Adrenal gland (tissue), 12 donors: ENCODE data around the gene INTS15. TPM values are rescaled to one million over a fixed set of nuclear protein-coding genes. Genes with fewer than 3 reads are reported as not detected.

Experiments used
- DNase-seq, 7 donors: peaks; one replicate each; pipeline ENCODE4 v3.0.0-alpha.2; 2019 to 2020
- H3K27ac ChIP-seq, 5 donors: fragments of 200-600 bp; sonication (generic) in 4 of 5; 1 replicate in 3 of 5; 2 replicates in 2 of 5; pipeline versions ENCODE4 v1.5.1 to v1.8.0; 2016 to 2020; ENCODE audit warnings: mild to moderate bottlenecking in 1 of 5
- H3K27me3 ChIP-seq: fragments of 200-600 bp; 2 replicates; pipeline ENCODE4 v1.8.0; 2021
- H3K36me3 ChIP-seq, 2 donors: fragments of 200-600 bp; replicated peaks in 1 of 2; 1 replicate in 1 of 2; 2 replicates in 1 of 2; pipeline versions ENCODE4 v1.5.1 to v1.8.0; 2018 to 2022
- H3K4me1 ChIP-seq, 2 donors: fragments of 200-600 bp; replicated peaks in 1 of 2; 1 replicate in 1 of 2; 2 replicates in 1 of 2; pipeline versions ENCODE4 v1.5.1 to v1.8.0; 2018 to 2021
- H3K4me3 ChIP-seq, 4 donors: fragments of 200-600 bp; sonication (generic) in 3 of 4; one replicate each; pipeline ENCODE4 v1.5.1; 2016 to 2018
- H3K9me3 ChIP-seq, 3 donors: fragments of 200-600 bp; sonication (generic) in 1 of 3; replicated peaks in 1 of 3; 1 replicate in 2 of 3; 2 replicates in 1 of 3; pipeline versions ENCODE4 v1.5.1 to v1.8.0; 2016 to 2021
- POLR2A ChIP-seq, 2 donors: fragments of 450-650 bp; IDR thresholded peaks; one replicate each; pipeline ENCODE4 v1.6.1; 2017; ENCODE audit warnings: antibody characterized with exemption in 2 of 2, mild to moderate bottlenecking in 2 of 2, moderate library complexity in 1 of 2
- WGBS, 4 donors: extraction: QIAGEN DNeasy Blood & Tissue Kit in 2 of 4; methylation state at CpG; one replicate each; pipeline versions ENCODE4 v1.1.5 to v1.1.7; 2013 to 2017; 5-methylcytosine and 5-hydroxymethylcytosine counted together
- intact Hi-C, 2 donors: fragments of 100-400 bp; cut with DNase I; formaldehyde crosslinking; loops; one replicate each; pipeline versions ENCODE4 v1.14.1 to v1.15.0; 2022 to 2023
- polyA plus RNA-seq, 3 donors: library from polyadenylated mRNA; stranded (reverse); fragments of 200-250 nt in 2 of 3; fragments of 350-450 nt in 1 of 3; fragmentation: Illumina TruSeq in 1 of 3; extraction: RNeasy Lipid Tissue Mini Kit (QIAGEN cat#74804) in 1 of 3; gene quantifications; one replicate each; pipeline ENCODE4 v1.2.3, GENCODE V29; 2013 to 2014
- total RNA-seq, 9 donors: library from RNA; depleted of rRNA in 4 of 9; stranded (reverse); fragments of >200 nt in 4 of 9; fragments of 120-200 nt in 1 of 9; fragmentation: NEBNext Ultra II Directional in 1 of 9; extraction: Animal tissue kit (Norgen Biotek cat#: 25700) in 1 of 9; gene quantifications; one replicate each; pipeline versions ENCODE4 v1.1.0 to v1.2.4, GENCODE V29; 2013 to 2023
- TF ChIP-seq, protein P1 (sequence below), 6 experiments: fragments of 450-650 bp in 4 of 6; fragments of 200-600 bp in 2 of 6; sonication (generic) in 1 of 6; IDR thresholded peaks; 1 replicate in 5 of 6; 2 replicates in 1 of 6; pipeline versions ENCODE4 v1.5.1 to v1.8.0; 2016 to 2021; ENCODE audit warnings: antibody characterized with exemption in 6 of 6, mild to moderate bottlenecking in 2 of 6, moderate library complexity in 1 of 6
- donor health status: healthy with polysubstance abuse.
- donor health status: Bipolar disorder and iron deficiency.
- donor health status: DM: yes; HTN: yes; CAD: no.
- donor health status: DM: no; HTN: no; CAD: no.
- donor health status: DM: no; HTN: no; CAD: no.
- donor health status: DM: yes; HTN: yes; CAD: no.

The INTS15 gene
- total and polyA plus RNA-seq, 12 donors = 14.5 to 36.2 (median 26.0) TPM

DNA sequence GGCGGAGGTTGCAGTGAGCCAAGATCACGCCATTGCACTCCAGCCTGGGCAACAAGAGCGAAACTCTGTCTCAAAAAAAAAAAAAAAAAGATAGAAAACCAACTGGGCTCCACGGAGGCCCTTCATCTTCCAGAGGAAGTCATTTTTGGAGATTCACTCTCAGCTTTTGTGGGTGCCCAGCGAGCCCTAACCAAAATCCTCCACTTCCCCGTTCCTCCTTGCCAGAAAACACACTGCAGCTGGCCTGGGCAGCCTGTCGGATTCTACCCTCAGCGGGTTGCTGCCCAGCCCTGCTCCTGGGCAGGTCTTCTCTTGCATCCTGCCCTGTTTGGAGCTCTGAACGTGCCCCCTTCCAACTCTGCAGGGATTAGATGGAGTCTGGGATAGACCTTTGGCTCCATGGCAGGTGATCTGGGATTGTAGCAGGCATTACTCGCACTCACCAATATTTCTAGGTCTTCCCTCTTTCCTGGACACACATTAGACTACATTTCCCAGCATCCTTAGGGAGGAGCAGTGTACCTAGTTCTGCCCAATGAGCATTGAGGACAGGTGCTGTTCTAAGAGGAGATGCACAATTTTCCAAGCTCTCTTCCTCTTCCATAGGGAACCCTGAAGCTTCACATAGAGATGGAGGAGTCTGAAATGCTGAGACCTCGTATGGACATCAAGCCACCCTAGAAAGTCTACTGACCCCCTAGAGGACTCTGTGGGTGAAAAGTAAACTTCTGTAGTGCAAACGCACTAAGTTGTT, 43.1 kb upstream of the INTS15 start:
- no peaks in the 10 kb centered on the region for H3K36me3 ChIP-seq
- DNase-seq = no peak
- TF ChIP-seq, protein P1, sequence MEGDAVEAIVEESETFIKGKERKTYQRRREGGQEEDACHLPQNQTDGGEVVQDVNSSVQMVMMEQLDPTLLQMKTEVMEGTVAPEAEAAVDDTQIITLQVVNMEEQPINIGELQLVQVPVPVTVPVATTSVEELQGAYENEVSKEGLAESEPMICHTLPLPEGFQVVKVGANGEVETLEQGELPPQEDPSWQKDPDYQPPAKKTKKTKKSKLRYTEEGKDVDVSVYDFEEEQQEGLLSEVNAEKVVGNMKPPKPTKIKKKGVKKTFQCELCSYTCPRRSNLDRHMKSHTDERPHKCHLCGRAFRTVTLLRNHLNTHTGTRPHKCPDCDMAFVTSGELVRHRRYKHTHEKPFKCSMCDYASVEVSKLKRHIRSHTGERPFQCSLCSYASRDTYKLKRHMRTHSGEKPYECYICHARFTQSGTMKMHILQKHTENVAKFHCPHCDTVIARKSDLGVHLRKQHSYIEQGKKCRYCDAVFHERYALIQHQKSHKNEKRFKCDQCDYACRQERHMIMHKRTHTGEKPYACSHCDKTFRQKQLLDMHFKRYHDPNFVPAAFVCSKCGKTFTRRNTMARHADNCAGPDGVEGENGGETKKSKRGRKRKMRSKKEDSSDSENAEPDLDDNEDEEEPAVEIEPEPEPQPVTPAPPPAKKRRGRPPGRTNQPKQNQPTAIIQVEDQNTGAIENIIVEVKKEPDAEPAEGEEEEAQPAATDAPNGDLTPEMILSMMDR (IDR thresholded peaks at IDR 0.05) = no peak
- no peak for TF ChIP-seq POLR2A (IDR thresholded peaks at IDR 0.05)
- no peaks in the 10 kb centered on the region for H3K9me3 ChIP-seq
- no peak overlapping the region for H3K27ac ChIP-seq
- no peaks in the 10 kb centered on the region for H3K4me1 ChIP-seq
- no peak overlapping the region for H3K4me3 ChIP-seq
- WGBS, 4 donors = 71 to 77% (median 72%) methylated on average over 11 to 12 of the region's 12 CpGs
- intact Hi-C loops = no loop called here
- H3K27me3 ChIP-seq = no peaks in the 10 kb centered on the region

DNA sequence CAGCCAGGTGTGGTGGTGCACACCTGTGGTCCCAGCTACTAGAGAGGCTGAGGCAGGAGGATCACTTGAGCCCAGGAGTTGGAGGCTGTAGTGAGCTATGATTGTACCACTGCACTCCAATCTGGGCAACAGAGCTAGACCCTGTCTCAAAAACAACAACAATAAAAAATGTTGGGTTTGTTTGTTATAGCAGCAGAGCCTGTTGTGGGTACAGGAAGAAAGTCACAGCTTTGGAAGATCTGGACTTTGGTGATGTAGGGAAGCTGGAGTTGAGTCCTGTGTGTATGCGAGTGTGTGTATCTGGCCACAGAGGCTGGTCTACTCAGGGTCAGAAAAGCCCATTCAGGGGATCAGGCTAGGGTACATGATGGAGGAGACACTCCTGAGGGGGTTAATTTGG, 42.4 kb upstream of the INTS15 start:
- H3K4me3 ChIP-seq = no peak overlapping the region
- intact Hi-C loops = no loop called here
- H3K27me3 ChIP-seq = no peaks in the 10 kb centered on the region
- no peaks in the 10 kb centered on the region for H3K36me3 ChIP-seq
- H3K27ac ChIP-seq = no peak overlapping the region
- DNase-seq = no peak
- WGBS, 4 donors = 88 to 100% (median 91%) methylated on average over 1 of the region's 1 CpG
- H3K9me3 ChIP-seq = no peaks in the 10 kb centered on the region
- TF ChIP-seq, protein P1 (IDR thresholded peaks at IDR 0.05) = no peak
- H3K4me1 ChIP-seq = no peaks in the 10 kb centered on the region

DNA sequence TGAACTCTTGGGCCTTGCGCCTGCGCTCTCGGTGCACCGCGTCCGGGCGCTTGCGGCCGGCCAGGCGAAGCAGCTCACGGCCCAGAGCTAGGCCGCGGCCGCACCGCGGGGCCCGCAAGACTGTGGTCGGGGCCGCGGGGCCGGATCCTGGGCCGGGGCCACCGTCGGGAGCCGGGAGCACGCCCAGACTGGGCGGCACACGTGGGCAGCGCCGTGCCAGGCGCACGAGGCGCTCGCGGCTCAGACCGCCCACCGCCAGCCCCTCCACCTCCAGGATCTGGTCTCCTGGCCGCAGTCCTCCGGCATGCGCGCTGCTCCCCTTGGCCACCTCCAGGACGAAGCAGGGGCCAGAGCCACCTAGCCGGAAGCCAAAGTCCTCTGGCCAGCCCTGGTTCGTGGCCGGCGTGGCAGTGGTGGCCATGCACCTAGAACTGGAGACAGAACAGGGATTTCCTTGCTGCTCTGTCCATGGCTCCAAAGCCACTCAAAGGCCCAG, 38.8 kb upstream of the INTS15 start, which contains the start of gene GRID2IP:
Gene GRID2IP (minus strand): TSS at position 446 of the 496 bp plus-strand sequence. CDS start 25 bp downstream, at position 421.
- 63 to 79% (median 73%) methylated on average over 5 to 46 of the region's 46 CpGs for WGBS, 4 donors
- no peak for DNase-seq
- no peak within 1 kb of the TSS for H3K27ac ChIP-seq
- H3K27me3 ChIP-seq = no peaks in the 10 kb centered on the region
- H3K36me3 ChIP-seq = no peaks in the 10 kb centered on the region
- TF ChIP-seq, protein P1 (IDR thresholded peaks at IDR 0.05) = no peak
- TF ChIP-seq POLR2A (IDR thresholded peaks at IDR 0.05) = no peak
- H3K4me1 ChIP-seq = no peaks in the 10 kb centered on the region
- no peaks in the 10 kb centered on the region for H3K9me3 ChIP-seq
- intact Hi-C loops = no loop called here
- no peak within 1 kb of the TSS for H3K4me3 ChIP-seq

DNA sequence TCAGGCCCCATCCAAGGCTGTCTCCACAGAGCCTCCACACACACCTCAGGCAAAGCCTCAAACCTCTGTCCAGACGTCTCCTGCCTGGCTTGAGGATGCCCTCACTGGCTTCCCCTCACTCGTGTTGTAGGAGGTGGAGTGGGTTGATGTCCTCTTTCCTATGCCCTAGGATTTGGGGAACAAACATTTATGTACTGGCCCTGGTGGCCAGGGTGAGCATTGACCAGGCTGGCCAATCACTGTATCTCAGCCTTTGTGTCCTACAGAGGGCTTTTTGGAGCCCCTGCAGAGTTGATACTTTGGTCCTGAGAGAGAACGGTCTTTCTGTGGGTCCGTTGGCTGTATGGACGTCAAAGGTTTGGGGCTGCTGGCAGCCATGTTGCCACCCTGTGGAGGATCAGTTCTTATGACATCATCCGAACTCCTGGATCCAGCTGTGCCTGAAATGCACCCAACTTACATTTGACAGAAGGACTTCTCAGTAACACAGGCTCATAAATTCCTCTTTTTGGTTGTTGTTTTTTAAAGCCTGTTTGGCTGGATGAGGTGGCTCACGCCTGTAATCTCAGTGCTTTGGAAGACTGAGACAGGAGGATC, 36.3 kb upstream of the INTS15 start:
- Histone ChIP-seq H3K4me3 (no peak overlapping the region), H3K4me1 (no peaks in the 10 kb centered on the region), H3K36me3 (no peaks in the 10 kb centered on the region), H3K9me3 (no peaks in the 10 kb centered on the region), H3K27ac (no peak overlapping the region), H3K27me3 (no peaks in the 10 kb centered on the region)
- TF ChIP-seq POLR2A (IDR thresholded peaks at IDR 0.05) = no peak
- TF ChIP-seq, protein P1 (IDR thresholded peaks at IDR 0.05) = peak in 1 of 6 experiments; percentile 3
- DNase-seq = no peak
- intact Hi-C loops = no loop called here
- WGBS, 4 donors = 71 to 74% (median 73%) methylated on average over 7 of the region's 7 CpGs
